LNCaP clone FGC (cell line): ENCODE measurements around the gene TNFAIP8.

ENCODE experiments used
- DNase-seq: peaks from one replicate; pipeline ENCODE4 v3.0.0-alpha.2; 2011; ENCODE audit warnings: low read depth
- H3K4me3 ChIP-seq: 2 replicates; pipeline ENCODE4 v1.5.1; 2011; ENCODE audit warnings: mild to moderate bottlenecking, low read depth, low read length, control low read depth
- TF ChIP-seq, protein P1 (sequence below): IDR thresholded peaks from 2 replicates; pipeline ENCODE4 v1.5.1; 2012; ENCODE audit warnings: mild to moderate bottlenecking; ENCODE audit not compliant: control insufficient read depth, insufficient read depth; ENCODE audit errors: extremely low read depth

Gene TNFAIP8

DNA sequence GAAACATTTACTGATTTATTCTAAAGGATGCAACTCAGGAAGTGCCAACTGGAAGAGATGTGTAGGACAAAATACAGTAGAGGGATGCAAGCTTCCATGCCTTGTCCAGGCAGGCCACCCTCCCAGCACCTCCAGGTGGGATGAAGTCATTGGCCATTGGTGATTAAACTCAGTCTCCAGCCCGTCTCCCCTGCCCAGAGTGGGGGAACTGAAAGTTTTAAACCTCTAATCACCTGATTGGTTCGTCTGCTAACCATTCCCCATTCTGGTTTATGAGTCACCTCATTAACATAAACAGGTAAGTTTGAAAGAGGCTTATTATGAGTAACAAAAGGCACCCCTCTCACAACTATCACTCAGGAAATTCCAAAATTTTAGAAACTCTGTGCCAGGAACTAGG lies 8.1 kb downstream of the TNFAIP8 start:
- TF ChIP-seq, protein P1, sequence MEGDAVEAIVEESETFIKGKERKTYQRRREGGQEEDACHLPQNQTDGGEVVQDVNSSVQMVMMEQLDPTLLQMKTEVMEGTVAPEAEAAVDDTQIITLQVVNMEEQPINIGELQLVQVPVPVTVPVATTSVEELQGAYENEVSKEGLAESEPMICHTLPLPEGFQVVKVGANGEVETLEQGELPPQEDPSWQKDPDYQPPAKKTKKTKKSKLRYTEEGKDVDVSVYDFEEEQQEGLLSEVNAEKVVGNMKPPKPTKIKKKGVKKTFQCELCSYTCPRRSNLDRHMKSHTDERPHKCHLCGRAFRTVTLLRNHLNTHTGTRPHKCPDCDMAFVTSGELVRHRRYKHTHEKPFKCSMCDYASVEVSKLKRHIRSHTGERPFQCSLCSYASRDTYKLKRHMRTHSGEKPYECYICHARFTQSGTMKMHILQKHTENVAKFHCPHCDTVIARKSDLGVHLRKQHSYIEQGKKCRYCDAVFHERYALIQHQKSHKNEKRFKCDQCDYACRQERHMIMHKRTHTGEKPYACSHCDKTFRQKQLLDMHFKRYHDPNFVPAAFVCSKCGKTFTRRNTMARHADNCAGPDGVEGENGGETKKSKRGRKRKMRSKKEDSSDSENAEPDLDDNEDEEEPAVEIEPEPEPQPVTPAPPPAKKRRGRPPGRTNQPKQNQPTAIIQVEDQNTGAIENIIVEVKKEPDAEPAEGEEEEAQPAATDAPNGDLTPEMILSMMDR, result no peak
- H3K4me3 ChIP-seq, result no peak overlapping the region
- no peak for DNase-seq

DNA sequence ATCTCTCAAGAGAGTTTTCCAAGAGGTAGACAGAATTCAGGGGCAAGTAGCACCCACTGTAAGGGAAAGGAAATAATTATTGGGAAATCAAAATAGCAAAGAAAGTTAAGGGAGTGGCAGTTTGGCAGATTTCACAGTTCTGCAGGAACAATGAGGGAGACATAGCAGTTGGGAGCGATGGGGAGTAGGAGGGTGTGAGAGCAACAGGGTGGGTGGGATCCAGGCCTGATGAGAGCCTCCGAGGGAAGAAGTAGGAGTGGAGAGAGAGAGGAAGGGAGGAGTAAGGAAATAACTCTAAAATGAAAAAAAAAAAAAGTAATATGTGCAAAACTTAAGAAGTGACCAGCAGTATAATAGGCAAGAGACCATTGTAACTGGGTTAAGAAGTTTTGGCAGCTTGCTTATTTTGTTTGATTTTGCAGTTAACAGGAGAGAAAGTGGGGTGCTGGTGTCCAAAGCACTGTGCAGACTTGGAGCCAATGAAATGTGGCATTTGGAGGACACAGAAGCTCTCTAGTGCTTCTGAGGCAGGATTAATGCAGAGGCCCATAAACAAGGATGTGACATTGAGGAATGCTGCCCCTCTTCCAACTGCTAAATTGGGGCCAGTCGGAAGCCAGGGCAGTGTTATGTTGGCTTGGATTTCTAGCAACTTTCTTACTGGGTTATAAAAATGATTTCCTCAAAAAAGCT lies 10.2 kb downstream of the TNFAIP8 start:
- no peak for DNase-seq
- TF ChIP-seq, protein P1, result no peak
- no peak overlapping the region for H3K4me3 ChIP-seq

DNA sequence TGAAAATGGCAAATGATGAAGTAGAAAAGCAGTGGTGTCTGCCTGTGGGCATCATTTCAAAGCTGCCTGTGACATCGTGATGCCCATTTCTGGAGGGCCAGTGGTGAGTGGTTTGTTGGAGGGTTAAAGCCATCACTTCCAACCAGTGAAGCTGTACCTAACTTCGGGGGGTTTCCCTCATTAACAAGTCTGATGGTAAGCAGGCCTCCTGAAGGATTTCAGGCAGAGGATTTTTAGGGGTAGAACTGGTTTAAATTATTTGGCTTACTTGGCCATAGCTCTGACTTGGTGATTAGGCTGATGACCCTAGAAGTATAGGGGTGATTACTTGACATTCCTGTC lies 10.7 kb downstream of the TNFAIP8 start:
- TF ChIP-seq, protein P1, result no peak
- no peak for DNase-seq
- H3K4me3 ChIP-seq, result no peak overlapping the region

DNA sequence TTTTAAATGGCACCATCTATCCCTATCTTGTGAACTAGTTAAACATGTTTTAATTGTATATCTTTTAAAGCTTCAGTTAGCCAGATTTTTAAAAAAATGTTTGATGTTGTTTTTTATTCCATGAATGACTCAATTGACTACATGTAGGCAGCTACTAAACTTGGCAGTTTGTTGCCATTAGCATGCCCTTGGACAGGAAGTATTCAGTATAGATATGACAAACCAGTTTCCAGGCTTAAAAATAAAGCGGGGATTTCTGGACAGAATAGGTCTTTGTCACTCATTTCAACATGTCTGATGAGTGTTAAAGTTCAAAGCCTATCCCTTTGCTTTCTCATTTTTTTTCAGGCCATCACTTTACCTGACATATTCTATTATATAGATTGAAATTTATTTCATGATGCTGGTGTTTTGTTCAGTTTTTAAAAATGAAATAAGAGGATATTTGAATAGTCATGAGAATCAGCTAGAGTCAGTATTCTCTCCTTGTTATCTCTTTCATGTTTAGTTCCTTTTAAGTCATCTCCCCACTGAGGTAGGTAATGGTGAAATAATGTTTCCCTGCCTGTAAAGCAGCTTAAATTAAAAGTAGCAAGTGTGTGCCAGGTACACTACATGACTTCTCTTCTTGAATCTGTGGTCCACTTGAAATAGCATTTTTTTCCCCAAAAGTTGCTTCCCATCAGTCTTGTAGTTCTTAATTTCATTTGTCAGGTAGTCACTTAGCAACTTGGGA lies 11.9 kb downstream of the TNFAIP8 start:
- no peak overlapping the region for H3K4me3 ChIP-seq
- DNase-seq, result no peak
- TF ChIP-seq, protein P1, result no peak

DNA sequence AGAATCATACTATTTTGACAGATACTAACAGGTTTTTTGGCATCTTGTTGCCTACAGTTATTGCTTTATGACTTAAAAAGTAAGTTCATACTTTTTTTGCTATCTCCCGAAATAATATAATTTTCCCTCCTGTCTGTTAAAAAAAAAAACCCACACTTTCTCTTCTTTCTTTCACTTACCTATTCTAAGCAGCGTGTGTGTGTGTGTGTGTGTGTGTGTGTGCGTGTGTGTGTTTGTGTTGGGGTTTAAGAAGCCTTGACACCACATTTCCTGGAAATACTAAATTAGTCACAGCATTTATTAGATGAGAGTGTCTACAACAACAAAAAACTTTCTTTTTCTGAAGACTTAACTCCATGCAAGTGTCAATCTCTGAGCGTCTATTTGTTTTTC lies 12.4 kb downstream of the TNFAIP8 start:
- no peak overlapping the region for H3K4me3 ChIP-seq
- DNase-seq, result no peak
- TF ChIP-seq, protein P1, result no peak

DNA sequence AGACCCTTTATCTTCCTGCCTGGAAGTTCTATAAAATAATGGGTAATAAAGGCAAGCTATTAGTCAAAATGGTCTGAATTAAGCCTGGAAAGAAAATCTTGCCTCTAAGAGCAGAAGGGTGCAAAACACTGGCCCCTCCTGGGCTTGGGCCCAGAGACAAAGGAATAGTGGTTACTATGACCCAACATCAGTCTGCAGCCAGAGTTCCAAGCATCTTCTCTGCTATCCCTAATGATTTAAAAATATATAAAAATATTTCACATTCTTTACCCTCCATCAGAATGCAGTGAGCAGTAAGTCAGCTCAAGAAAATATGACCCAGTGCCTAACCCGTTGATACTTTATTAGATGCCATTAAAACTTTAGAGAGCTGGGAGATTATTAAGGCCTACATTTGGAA lies 14.7 kb downstream of the TNFAIP8 start:
- DNase-seq, result no peak
- H3K4me3 ChIP-seq, result no peak overlapping the region
- TF ChIP-seq, protein P1, result no peak

DNA sequence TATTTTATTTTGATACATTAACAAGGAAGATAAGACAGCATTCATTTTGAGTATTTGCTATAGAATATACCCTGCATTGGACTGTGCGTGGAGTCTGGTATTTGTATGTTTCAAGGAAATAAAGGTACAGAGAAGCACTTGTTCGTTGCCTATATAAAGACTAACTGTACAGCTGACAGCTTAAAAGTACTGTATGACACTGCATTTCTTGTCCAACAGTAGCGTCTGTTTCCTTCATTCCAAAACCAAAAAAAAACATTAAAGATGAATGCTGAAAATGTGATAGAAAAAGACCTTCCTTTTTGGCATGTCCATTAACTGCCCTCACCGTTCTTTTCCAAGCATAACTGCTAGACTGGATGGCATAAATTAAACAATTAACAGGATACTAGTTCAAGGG lies 15.3 kb downstream of the TNFAIP8 start:
- TF ChIP-seq, protein P1, result no peak
- DNase-seq, result no peak
- no peak overlapping the region for H3K4me3 ChIP-seq
